ENCODE results near the gene ALDH1A3.

The ALDH1A3 gene

GRCh38 chr15:100861511-100861991 is 18.1 kb upstream of the ALDH1A3 start:
- TF ChIP-seq CTCF (IDR thresholded peaks at IDR 0.05): no peak
- H3K4me2 ChIP-seq (ENCODE audit: low read length): no peak overlapping the region
- H3K36me3 ChIP-seq (ENCODE audit: control insufficient read depth, insufficient read depth, low read length): no peaks in the 10 kb centered on the region
- no peaks in the 10 kb centered on the region for H3K4me1 ChIP-seq
- H3K27ac ChIP-seq: no peak overlapping the region
- H3K79me2 ChIP-seq: no peaks in the 10 kb centered on the region
- no peaks in the 10 kb centered on the region for H3K27me3 ChIP-seq (ENCODE audit: control insufficient read depth, insufficient read depth, low read length)
- no peak overlapping the region for H3K9ac ChIP-seq
- H3K4me3 ChIP-seq (ENCODE audit: low read depth, low read length): no peak overlapping the region
- H2AFZ ChIP-seq: no peak overlapping the region
- no peaks in the 10 kb centered on the region for H3K9me3 ChIP-seq (ENCODE audit: control insufficient read depth, low read length)

- TF ChIP-seq CTCF (IDR thresholded peaks at IDR 0.05): no peak
- Histone ChIP-seq H3K4me2 (ENCODE audit: low read length) (no peak overlapping the region), H3K27me3 (ENCODE audit: control insufficient read depth, insufficient read depth, low read length) (no peaks in the 10 kb centered on the region), H3K27ac (no peak overlapping the region), H3K4me3 (ENCODE audit: low read depth, low read length) (no peak overlapping the region), H2AFZ (no peak overlapping the region), H3K79me2 (no peaks in the 10 kb centered on the region), H3K4me1 (peaks cover under 1% of the 10 kb centered on the region), H3K36me3 (ENCODE audit: control insufficient read depth, insufficient read depth, low read length) (no peaks in the 10 kb centered on the region), H3K9ac (no peak overlapping the region), H3K9me3 (ENCODE audit: control insufficient read depth, low read length) (no peaks in the 10 kb centered on the region)
Observed at GRCh38 chr15:100862162-100862561, 17.5 kb upstream of the ALDH1A3 start.

GRCh38 chr15:100863075-100863795 is 16.4 kb upstream of the ALDH1A3 start:
- Histone ChIP-seq H3K27me3 (ENCODE audit: control insufficient read depth, insufficient read depth, low read length) (no peaks in the 10 kb centered on the region), H3K79me2 (no peaks in the 10 kb centered on the region), H3K36me3 (ENCODE audit: control insufficient read depth, insufficient read depth, low read length) (no peaks in the 10 kb centered on the region), H3K4me3 (ENCODE audit: low read depth, low read length) (no peak overlapping the region), H3K4me2 (ENCODE audit: low read length) (no peak overlapping the region), H3K9ac (no peak overlapping the region), H3K4me1 (peaks cover 4% of the 10 kb centered on the region), H2AFZ (no peak overlapping the region), H3K27ac (no peak overlapping the region), H3K9me3 (ENCODE audit: control insufficient read depth, low read length) (no peaks in the 10 kb centered on the region)
- TF ChIP-seq CTCF (IDR thresholded peaks at IDR 0.05): no peak

GRCh38 chr15:100863796-100864267 is 15.8 kb upstream of the ALDH1A3 start:
- Histone ChIP-seq H3K9me3 (ENCODE audit: control insufficient read depth, low read length) (no peaks in the 10 kb centered on the region), H3K36me3 (ENCODE audit: control insufficient read depth, insufficient read depth, low read length) (no peaks in the 10 kb centered on the region), H2AFZ (no peak overlapping the region), H3K4me1 (peaks cover 4% of the 10 kb centered on the region), H3K9ac (no peak overlapping the region), H3K4me2 (ENCODE audit: low read length) (no peak overlapping the region), H3K79me2 (no peaks in the 10 kb centered on the region), H3K27me3 (ENCODE audit: control insufficient read depth, insufficient read depth, low read length) (no peaks in the 10 kb centered on the region), H3K27ac (no peak overlapping the region), H3K4me3 (ENCODE audit: low read depth, low read length) (no peak overlapping the region)
- TF ChIP-seq CTCF (IDR thresholded peaks at IDR 0.05): no peak
